Loucy (cell line): ENCODE data around the gene ADAM23.

ENCODE experiments used
- H2AFZ ChIP-seq: fragments of 200-600 bp; sonication (generic); 2 replicates; pipeline ENCODE4 v1.6.0; 2016; ENCODE audit warnings: antibody characterized with exemption, mild to moderate bottlenecking, low read length, moderate library complexity
- H3F3A ChIP-seq: fragments of 200-600 bp; 2 replicates; pipeline ENCODE4 v1.6.0; 2016; ENCODE audit warnings: antibody characterized with exemption, low read depth, mild to moderate bottlenecking
- H3K27me3 ChIP-seq: fragments of 200-600 bp; sonication (generic); 2 replicates; pipeline ENCODE4 v1.6.1; 2014; ENCODE audit warnings: low read length, mild to moderate bottlenecking; ENCODE audit not compliant: insufficient read depth, poor library complexity, severe bottlenecking
- H3K36me3 ChIP-seq: fragments of 200-600 bp; sonication (generic); 2 replicates; pipeline ENCODE4 v1.6.1; 2016; ENCODE audit warnings: low read length; ENCODE audit not compliant: insufficient read depth
- H3K4me1 ChIP-seq: fragments of 200-600 bp; sonication (generic); 2 replicates; pipeline ENCODE4 v1.5.1; 2014; ENCODE audit warnings: low read length, mild to moderate bottlenecking; ENCODE audit not compliant: insufficient read depth, poor library complexity, severe bottlenecking
- H3K4me2 ChIP-seq: fragments of 200-600 bp; sonication (generic); 2 replicates; pipeline ENCODE4 v1.6.0; 2014; ENCODE audit warnings: antibody characterized with exemption, low read length, low read depth, mild to moderate bottlenecking; ENCODE audit not compliant: poor library complexity, severe bottlenecking
- H3K4me3 ChIP-seq: fragments of 200-600 bp; sonication (generic); 2 replicates; pipeline ENCODE4 v1.5.1; 2014; ENCODE audit warnings: low read length, mild to moderate bottlenecking, mixed read lengths; ENCODE audit not compliant: poor library complexity, severe bottlenecking
- H3K79me2 ChIP-seq: fragments of 200-600 bp; sonication (generic); 2 replicates; pipeline ENCODE4 v1.6.1; 2014; ENCODE audit warnings: low read length; ENCODE audit not compliant: insufficient read depth
- H3K9ac ChIP-seq: fragments of 200-600 bp; sonication (generic); 2 replicates; pipeline ENCODE4 v1.6.0; 2014; ENCODE audit warnings: mild to moderate bottlenecking, low read depth, low read length, moderate library complexity; ENCODE audit not compliant: poor library complexity, severe bottlenecking
- H3K9me2 ChIP-seq: fragments of 200-600 bp; sonication (generic); replicated peaks from 2 replicates; pipeline ENCODE4 v1.6.1; 2016; ENCODE audit warnings: low read depth, low read length, mixed read lengths
- H3K9me3 ChIP-seq: fragments of 200-600 bp; sonication (generic); 2 replicates; pipeline ENCODE4 v1.6.1; 2014; ENCODE audit warnings: mild to moderate bottlenecking, antibody characterized with exemption, low read length, low read depth; ENCODE audit not compliant: insufficient read depth
- H4K20me1 ChIP-seq: fragments of 200-600 bp; sonication (generic); 2 replicates; pipeline ENCODE4 v1.6.0; 2014; ENCODE audit warnings: antibody characterized with exemption, low read length, mild to moderate bottlenecking; ENCODE audit not compliant: insufficient read depth, poor library complexity, severe bottlenecking
- CTCF ChIP-seq: fragments of 200-600 bp; sonication (generic); conservative IDR thresholded peaks from 2 replicates; pipeline ENCODE4 v1.5.1; 2014; ENCODE audit warnings: mild to moderate bottlenecking, antibody characterized with exemption, low read length
- EZH2phosphoT487 ChIP-seq: fragments of 200-600 bp; IDR thresholded peaks from 2 replicates; pipeline ENCODE4 v1.6.1; 2018; ENCODE audit warnings: antibody characterized with exemption, mild to moderate bottlenecking, moderate library complexity, borderline replicate concordance

The ADAM23 gene

GRCh38 chr2:206452750-206453149 lies 9.4 kb downstream of the ADAM23 start:
- Histone ChIP-seq H4K20me1 (no peaks in the 10 kb centered on the region), H2AFZ (no peak overlapping the region), H3K9ac (no peak overlapping the region), H3F3A (no peaks in the 10 kb centered on the region), H3K4me1 (peaks cover 6% of the 10 kb centered on the region), H3K36me3 (no peaks in the 10 kb centered on the region), H3K4me2 (no peak overlapping the region), H3K27me3 (no peaks in the 10 kb centered on the region), H3K79me2 (no peaks in the 10 kb centered on the region), H3K9me2 (no peaks in the 10 kb centered on the region), H3K4me3 (no peak overlapping the region), H3K9me3 (no peaks in the 10 kb centered on the region)
- no peak for TF ChIP-seq CTCF
- no peak for TF ChIP-seq EZH2phosphoT487

- H3K4me2 ChIP-seq, result no peak overlapping the region
- H3K9ac ChIP-seq, result no peak overlapping the region
- TF ChIP-seq CTCF (no peak), EZH2phosphoT487 (no peak)
These were observed 12.9 kb downstream of the ADAM23 start for GRCh38 chr2:206456078-206456754.

GRCh38 chr2:206457188-206457634 lies 13.9 kb downstream of the ADAM23 start:
- Histone ChIP-seq H3K79me2 (no peaks in the 10 kb centered on the region), H3K9me2 (no peaks in the 10 kb centered on the region), H3K27me3 (no peaks in the 10 kb centered on the region), H2AFZ (no peak overlapping the region), H3K36me3 (no peaks in the 10 kb centered on the region), H3K4me2 (no peak overlapping the region), H3K4me1 (peaks cover 6% of the 10 kb centered on the region), H3K9ac (no peak overlapping the region), H3K9me3 (no peaks in the 10 kb centered on the region), H3K4me3 (no peak overlapping the region), H4K20me1 (no peaks in the 10 kb centered on the region), H3F3A (no peaks in the 10 kb centered on the region)
- TF ChIP-seq EZH2phosphoT487 (no peak), CTCF (no peak)

More at GRCh38 chr2:206456078-206456754, 12.9 kb downstream of the ADAM23 start:
- H3K27me3 ChIP-seq, result no peaks in the 10 kb centered on the region
- H3K9me3 ChIP-seq, result no peaks in the 10 kb centered on the region
- H3F3A ChIP-seq, result no peaks in the 10 kb centered on the region
- H3K4me1 ChIP-seq, result peaks cover 6% of the 10 kb centered on the region
- H4K20me1 ChIP-seq, result no peaks in the 10 kb centered on the region
- no peaks in the 10 kb centered on the region for H3K9me2 ChIP-seq
- H2AFZ ChIP-seq, result no peak overlapping the region
- H3K36me3 ChIP-seq, result no peaks in the 10 kb centered on the region
- H3K4me3 ChIP-seq, result no peak overlapping the region
- H3K79me2 ChIP-seq, result no peaks in the 10 kb centered on the region
